Mesendoderm (in vitro differentiated cells): ENCODE measurements around the gene ARPC5.
A peak's percentile ranks its signal among the peaks of the same experiment; 100 is the strongest.

Source experiments
- DNase-seq: peaks from one replicate; pipeline ENCODE4 v3.0.0; 2013
- H2AK5ac ChIP-seq: 2 replicates; pipeline ENCODE4 v1.6.1; 2013; ENCODE audit warnings: low read length, inconsistent platforms
- H2BK120ac ChIP-seq: 2 replicates; pipeline ENCODE4 v1.6.1; 2013; ENCODE audit warnings: low read depth, mild to moderate bottlenecking, low read length, moderate library complexity, mixed read lengths
- H2BK15ac ChIP-seq: replicated peaks from 2 replicates; pipeline ENCODE4 v1.6.1; 2013; ENCODE audit warnings: low read depth, mild to moderate bottlenecking, moderate library complexity
- H2BK5ac ChIP-seq: 2 replicates; pipeline ENCODE4 v1.6.1; 2013; ENCODE audit warnings: low read length, inconsistent platforms
- H3K18ac ChIP-seq: 2 replicates; pipeline ENCODE4 v1.6.1; 2013; ENCODE audit warnings: mild to moderate bottlenecking, low read length, mixed read lengths
- H3K23ac ChIP-seq: one replicate; pipeline ENCODE4 v1.6.1; 2013; ENCODE audit warnings: low read length
- H3K27ac ChIP-seq: 2 replicates; pipeline ENCODE4 v1.5.1; 2013; ENCODE audit warnings: low read depth, mild to moderate bottlenecking, inconsistent platforms, low read length, moderate library complexity
- H3K27me3 ChIP-seq: 2 replicates; pipeline ENCODE4 v1.6.1; 2013; ENCODE audit warnings: low read length, control low read depth, mild to moderate bottlenecking, inconsistent platforms; ENCODE audit not compliant: insufficient read depth, poor library complexity
- H3K36me3 ChIP-seq: 2 replicates; pipeline ENCODE4 v1.6.1; 2013; ENCODE audit warnings: low read length, inconsistent platforms; ENCODE audit not compliant: control insufficient read depth, insufficient read depth
- H3K4ac ChIP-seq: one replicate; pipeline ENCODE4 v1.6.1; 2013; ENCODE audit warnings: low read depth, mild to moderate bottlenecking, low read length, moderate library complexity
- H3K4me1 ChIP-seq: 2 replicates; pipeline ENCODE4 v1.6.1; 2013; ENCODE audit warnings: low read depth, low read length, inconsistent platforms; ENCODE audit not compliant: control insufficient read depth
- H3K4me2 ChIP-seq: 2 replicates; pipeline ENCODE4 v1.6.1; 2013; ENCODE audit warnings: low read length
- H3K4me3 ChIP-seq: 2 replicates; pipeline ENCODE4 v1.5.1; 2013; ENCODE audit warnings: mild to moderate bottlenecking, low read length
- H3K56ac ChIP-seq: one replicate; pipeline ENCODE4 v1.6.1; 2013; ENCODE audit warnings: low read length
- H3K79me1 ChIP-seq: 2 replicates; pipeline ENCODE4 v1.6.1; 2013; ENCODE audit warnings: low read length, inconsistent platforms
- H3K79me2 ChIP-seq: 2 replicates; pipeline ENCODE4 v1.6.1; 2013; ENCODE audit warnings: mild to moderate bottlenecking, low read length; ENCODE audit not compliant: control insufficient read depth, insufficient read depth
- H3K9ac ChIP-seq: 2 replicates; pipeline ENCODE4 v1.6.1; 2013; ENCODE audit warnings: low read length, inconsistent platforms
- H4K5ac ChIP-seq: one replicate; pipeline ENCODE4 v1.6.1; 2013; ENCODE audit warnings: low read length
- H4K8ac ChIP-seq: one replicate; pipeline ENCODE4 v1.6.1; 2013; ENCODE audit warnings: low read depth, mild to moderate bottlenecking, control low read depth, low read length, moderate library complexity
- WGBS: extraction: QIAGEN DNeasy Blood & Tissue Kit; methylation state at CpG from one replicate; pipeline ENCODE4 v1.1.7; 2013; ENCODE audit warnings: low lambda C conversion rate, missing lambda C conversion rate; ENCODE audit not compliant: insufficient coverage; ENCODE audit errors: extremely low coverage; 5-methylcytosine and 5-hydroxymethylcytosine counted together

ARPC5 gene

DNA sequence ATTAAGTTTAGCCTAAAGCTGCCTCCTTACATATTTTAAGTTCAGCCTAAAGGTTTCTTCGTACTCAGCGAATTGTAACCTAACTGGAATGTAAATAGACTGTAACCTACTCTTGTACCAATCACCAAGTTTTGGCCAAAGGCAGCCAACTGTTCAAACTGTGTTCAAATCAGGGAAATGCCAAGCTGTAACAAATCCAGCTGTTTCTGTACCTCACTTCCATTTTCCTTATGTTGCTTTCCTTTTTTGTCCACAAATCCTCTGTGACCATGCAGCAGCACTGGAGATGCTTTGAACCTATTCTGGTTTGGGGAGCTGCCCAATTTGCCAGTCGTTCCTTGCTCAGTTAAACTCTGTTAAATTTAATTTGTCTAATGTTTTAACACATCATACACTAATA is 20.8 kb upstream of the ARPC5 start:
- Histone ChIP-seq H3K56ac (no peak overlapping the region), H4K8ac (no peak overlapping the region), H3K4me1 (peaks cover 1% of the 10 kb centered on the region), H3K4me3 (no peak overlapping the region), H3K27ac (no peak overlapping the region), H2BK5ac (no peak overlapping the region), H3K36me3 (no peaks in the 10 kb centered on the region), H3K4me2 (no peak overlapping the region), H3K27me3 (no peaks in the 10 kb centered on the region), H3K18ac (no peak overlapping the region), H2BK120ac (no peak overlapping the region), H3K79me2 (no peaks in the 10 kb centered on the region), H2BK15ac (no peak overlapping the region), H3K23ac (no peak overlapping the region), H3K4ac (no peak overlapping the region), H3K79me1 (no peaks in the 10 kb centered on the region), H3K9ac (no peak overlapping the region), H2AK5ac (no peak overlapping the region), H4K5ac (no peak overlapping the region)
- no CpG with 5 or more reads among the region's 3 CpGs for WGBS
- DNase-seq: no peak

DNA sequence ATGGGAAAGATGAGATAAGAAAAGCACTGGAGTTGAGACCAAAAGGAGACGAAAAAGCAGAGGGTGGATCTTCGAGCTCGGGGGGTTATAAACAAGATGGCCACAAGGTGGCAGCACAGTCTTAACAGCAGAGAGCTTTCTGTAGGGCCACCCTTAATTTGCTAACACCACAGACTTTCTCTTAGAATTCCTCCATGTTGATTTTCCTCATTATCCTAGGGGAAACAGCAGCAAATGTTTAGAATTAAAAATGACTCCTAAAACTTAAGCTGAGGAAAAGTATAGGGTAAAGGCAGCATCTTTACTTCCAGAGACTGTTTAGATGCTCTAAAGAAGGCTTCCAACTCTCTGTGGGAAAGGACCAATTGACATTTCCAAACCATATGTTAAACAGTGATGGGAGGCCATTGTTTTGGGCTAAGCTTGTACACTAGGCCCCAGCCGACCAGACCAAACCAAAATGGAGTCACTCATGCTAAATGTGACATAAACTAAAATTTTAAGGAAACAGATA is 20.0 kb upstream of the ARPC5 start:
- no peak overlapping the region for H3K4me3 ChIP-seq
- H3K56ac ChIP-seq: no peak overlapping the region
- no peaks in the 10 kb centered on the region for H3K79me1 ChIP-seq
- DNase-seq: peak; percentile 93
- H3K4me2 ChIP-seq: no peak overlapping the region
- H3K23ac ChIP-seq: no peak overlapping the region
- H3K9ac ChIP-seq: no peak overlapping the region
- no peak overlapping the region for H2BK5ac ChIP-seq
- no peaks in the 10 kb centered on the region for H3K36me3 ChIP-seq
- no peak overlapping the region for H3K18ac ChIP-seq
- H3K27me3 ChIP-seq: no peaks in the 10 kb centered on the region
- H2BK15ac ChIP-seq: no peak overlapping the region
- H2BK120ac ChIP-seq: no peak overlapping the region
- H4K8ac ChIP-seq: no peak overlapping the region
- H4K5ac ChIP-seq: no peak overlapping the region
- H3K79me2 ChIP-seq: no peaks in the 10 kb centered on the region
- no peak overlapping the region for H2AK5ac ChIP-seq
- no peak overlapping the region for H3K27ac ChIP-seq
- WGBS: no CpG with 5 or more reads among the region's 4 CpGs
- H3K4me1 ChIP-seq: peaks cover 2% of the 10 kb centered on the region
- no peak overlapping the region for H3K4ac ChIP-seq

DNA sequence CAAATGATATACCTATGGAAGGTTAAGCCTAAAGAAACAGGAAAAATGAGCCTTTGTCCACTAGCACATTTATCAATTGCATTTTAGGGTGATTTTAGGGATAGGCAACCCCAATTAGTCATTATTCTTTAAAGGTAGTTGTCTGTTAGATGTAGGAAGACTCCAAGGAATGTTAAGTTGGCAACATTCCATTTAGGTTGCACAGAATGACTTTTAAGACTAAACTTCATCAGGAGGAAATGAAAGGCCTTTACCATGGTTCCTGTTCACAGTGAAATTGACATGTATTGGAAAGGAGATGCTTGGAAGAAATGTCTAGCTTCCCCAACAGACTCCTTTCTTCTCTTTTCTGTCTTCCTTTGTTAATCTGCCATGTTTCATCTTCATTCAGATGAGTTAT is 19.1 kb upstream of the ARPC5 start:
- H3K27me3 ChIP-seq: no peaks in the 10 kb centered on the region
- H3K27ac ChIP-seq: no peak overlapping the region
- no peak overlapping the region for H3K23ac ChIP-seq
- H2BK5ac ChIP-seq: no peak overlapping the region
- no peaks in the 10 kb centered on the region for H3K79me1 ChIP-seq
- no peak overlapping the region for H2AK5ac ChIP-seq
- no peaks in the 10 kb centered on the region for H3K79me2 ChIP-seq
- H4K5ac ChIP-seq: no peak overlapping the region
- no peak overlapping the region for H2BK15ac ChIP-seq
- H3K4me3 ChIP-seq: no peak overlapping the region
- no peak overlapping the region for H2BK120ac ChIP-seq
- H3K36me3 ChIP-seq: no peaks in the 10 kb centered on the region
- H3K9ac ChIP-seq: no peak overlapping the region
- no peak overlapping the region for H3K56ac ChIP-seq
- no peak overlapping the region for H3K4ac ChIP-seq
- H3K18ac ChIP-seq: no peak overlapping the region
- H3K4me2 ChIP-seq: no peak overlapping the region
- no peak overlapping the region for H4K8ac ChIP-seq
- DNase-seq: no peak
- H3K4me1 ChIP-seq: peaks cover 2% of the 10 kb centered on the region

DNA sequence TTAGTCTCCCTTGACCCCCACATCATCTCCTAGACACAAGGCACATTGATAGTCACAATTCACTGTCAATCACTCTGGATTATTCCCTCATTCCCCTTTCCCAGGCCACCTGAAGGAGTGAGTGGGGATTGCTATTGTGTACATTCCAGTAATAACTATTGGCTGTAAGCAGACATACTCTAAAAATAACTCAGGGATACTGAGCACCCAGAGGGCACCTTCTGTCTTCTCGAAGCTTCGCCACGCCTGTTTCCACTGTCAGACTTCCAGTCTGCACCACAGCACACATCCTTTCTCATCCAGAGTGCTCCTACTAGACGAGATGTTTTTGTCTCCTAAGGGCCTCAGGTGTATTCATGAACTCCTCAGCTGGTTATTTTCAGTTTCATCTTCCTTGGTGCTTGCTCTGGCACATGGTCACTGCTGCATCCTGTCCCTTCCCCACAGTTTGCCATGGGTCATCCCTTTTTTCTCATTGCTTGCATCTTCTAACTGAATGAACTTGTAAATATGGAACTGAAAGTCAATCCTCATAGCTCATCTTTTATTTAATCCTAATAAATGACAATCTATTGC is 18.4 kb upstream of the ARPC5 start:
- Histone ChIP-seq H3K79me1 (no peaks in the 10 kb centered on the region), H3K9ac (no peak overlapping the region), H3K56ac (no peak overlapping the region), H3K18ac (no peak overlapping the region), H3K27ac (no peak overlapping the region), H2AK5ac (no peak overlapping the region), H2BK15ac (no peak overlapping the region), H4K8ac (no peak overlapping the region), H3K4me1 (peaks cover 2% of the 10 kb centered on the region), H3K4me2 (no peak overlapping the region), H3K23ac (no peak overlapping the region), H2BK5ac (no peak overlapping the region), H3K36me3 (no peaks in the 10 kb centered on the region), H3K79me2 (no peaks in the 10 kb centered on the region), H3K4ac (no peak overlapping the region), H2BK120ac (no peak overlapping the region), H4K5ac (no peak overlapping the region), H3K27me3 (no peaks in the 10 kb centered on the region), H3K4me3 (no peak overlapping the region)
- WGBS: no CpG with 5 or more reads among the region's 4 CpGs
- no peak for DNase-seq

DNA sequence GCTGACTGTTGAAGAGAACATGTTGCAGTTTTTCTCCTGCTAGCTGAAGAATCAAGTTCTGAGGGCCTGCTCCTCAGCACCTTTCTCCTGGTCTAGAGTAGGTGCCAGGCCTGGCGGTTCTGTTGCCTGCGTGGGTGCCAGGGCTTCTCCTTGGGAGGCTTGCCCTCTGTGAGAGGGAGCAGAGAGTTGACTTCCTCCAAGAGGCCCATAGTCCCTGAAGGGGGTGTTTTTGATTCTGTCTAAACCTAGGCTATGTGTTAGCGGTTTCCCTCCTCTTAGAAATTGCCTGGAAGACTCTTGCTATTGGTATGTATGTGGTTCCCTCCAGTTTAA is 17.8 kb upstream of the ARPC5 start:
- no peak overlapping the region for H4K8ac ChIP-seq
- H3K27me3 ChIP-seq: no peaks in the 10 kb centered on the region
- no peak overlapping the region for H2BK15ac ChIP-seq
- no peak overlapping the region for H3K4me2 ChIP-seq
- no peak overlapping the region for H3K4me3 ChIP-seq
- no peak overlapping the region for H3K9ac ChIP-seq
- no peaks in the 10 kb centered on the region for H3K79me1 ChIP-seq
- H2BK120ac ChIP-seq: no peak overlapping the region
- WGBS: no CpG with 5 or more reads among the region's 3 CpGs
- H3K18ac ChIP-seq: no peak overlapping the region
- H3K56ac ChIP-seq: no peak overlapping the region
- H3K36me3 ChIP-seq: no peaks in the 10 kb centered on the region
- H3K4ac ChIP-seq: no peak overlapping the region
- H3K4me1 ChIP-seq: peaks cover 2% of the 10 kb centered on the region
- H3K27ac ChIP-seq: no peak overlapping the region
- no peaks in the 10 kb centered on the region for H3K79me2 ChIP-seq
- H4K5ac ChIP-seq: no peak overlapping the region
- no peak overlapping the region for H2BK5ac ChIP-seq
- no peak overlapping the region for H2AK5ac ChIP-seq
- no peak overlapping the region for H3K23ac ChIP-seq
- no peak for DNase-seq
